K562 (cell line): ENCODE measurements around the gene IGSF3. TPM values are rescaled to one million over a fixed set of nuclear protein-coding genes. Genes with fewer than 3 reads are reported as not detected.

Source experiments
- CXXC5 ChIP-seq: fragments of 250-450 bp; sonication (Bioruptor Pico); IDR thresholded peaks from 2 replicates; pipeline ENCODE4 v1.8.0; 2022; ENCODE audit warnings: inconsistent platforms, mild to moderate bottlenecking, moderate library complexity
- HIVEP1 ChIP-seq: fragments of 250-450 bp; sonication (Bioruptor Pico); IDR thresholded peaks from 2 replicates; pipeline ENCODE4 v1.4.0; 2020; ENCODE audit warnings: mild to moderate bottlenecking
- MTA2 ChIP-seq: fragments of 450-650 bp; IDR thresholded peaks from 2 replicates; pipeline ENCODE4 v1.6.1; 2016; ENCODE audit warnings: low read depth
- NBN ChIP-seq: fragments of 450-650 bp; IDR thresholded peaks from 2 replicates; pipeline ENCODE4 v1.6.1; 2016; ENCODE audit warnings: low read depth, mild to moderate bottlenecking
- RAD51 ChIP-seq: fragments of 450-650 bp; IDR thresholded peaks from 2 replicates; pipeline ENCODE4 v1.7.1; 2016; ENCODE audit warnings: low read depth, mild to moderate bottlenecking, borderline replicate concordance
- SLC30A9 ChIP-seq: fragments of 250-450 bp; sonication (Bioruptor Pico); IDR thresholded peaks from 2 replicates; pipeline ENCODE4 v1.8.0; 2022; ENCODE audit warnings: mild to moderate bottlenecking, moderate library complexity
- TRIM28 ChIP-seq: fragments of 450-650 bp; IDR thresholded peaks from 2 replicates; pipeline ENCODE4 v1.6.1; 2017
- ZNF263 ChIP-seq: sonication (generic); formaldehyde crosslinking; IDR thresholded peaks from 2 replicates; pipeline ENCODE4 v1.8.0; 2022; ENCODE audit warnings: mild to moderate bottlenecking, missing genetic modification reagents, borderline replicate concordance
- polyA plus RNA-seq, 8 experiments: library from polyadenylated mRNA; depleted of rRNA in 4 of 8; stranded (reverse) in 5 of 8; unstranded in 3 of 8; fragments of >200 nt; fragmentation: Nextera tagmentation in 2 of 8; fragmentation: Illumina TruSeq in 1 of 8; extraction: Ambion mirVana in 2 of 8; extraction: Trizol in 1 of 8; gene quantifications; 2 replicates each; pipeline versions ENCODE4 v1.2.1 to v1.2.3, GENCODE V29; 2011 to 2014; ENCODE audit warnings: inconsistent platforms in 1 of 8, missing spikeins in 1 of 8
- total RNA-seq, 7 experiments: library from RNA; depleted of rRNA in 6 of 7; stranded (reverse); fragments of >200 nt in 6 of 7; fragmentation: Illumina TruSeq in 2 of 7; extraction: Trizol in 2 of 7; gene quantifications; 2 replicates each; pipeline versions ENCODE4 v1.2.1 to v1.2.3, GENCODE V29; 2011 to 2021; ENCODE audit warnings: low replicate concordance in 1 of 7
- TF ChIP-seq, protein P1 (sequence below): fragments of 450-650 bp; conservative IDR thresholded peaks from 2 replicates; pipeline ENCODE4 v1.6.1; 2016; ENCODE audit warnings: missing genetic modification characterization, low read depth, mild to moderate bottlenecking, control low read depth, missing compliant biosample characterization
- TF ChIP-seq, protein P2 (sequence below), 3 experiments: fragments of 200-800 bp in 1 of 3; fragments of 250-450 bp in 1 of 3; fragments of 450-650 bp in 1 of 3; sonication (Bioruptor Pico) in 1 of 3; sonication (Bioruptor generic) in 1 of 3; formaldehyde crosslinking in 1 of 3; IDR thresholded peaks; 2 replicates each; pipeline versions ENCODE4 v1.6.1 to v1.8.0; 2016 to 2022; ENCODE audit warnings: mild to moderate bottlenecking in 2 of 3, missing genetic modification characterization in 2 of 3, missing compliant biosample characterization in 1 of 3, moderate library complexity in 1 of 3
- TF ChIP-seq, protein P3 (sequence below): fragments of 250-450 bp; sonication (Bioruptor Pico); IDR thresholded peaks from 2 replicates; pipeline ENCODE4 v1.9.0; 2021; ENCODE audit warnings: mild to moderate bottlenecking, inconsistent platforms
- TF ChIP-seq, protein P4 (sequence below): sonication (generic); formaldehyde crosslinking; IDR thresholded peaks from 2 replicates; pipeline ENCODE4 v1.8.0; 2022; ENCODE audit warnings: mild to moderate bottlenecking, missing genetic modification reagents
- TF ChIP-seq, protein P5 (sequence below): fragments of 250-450 bp; sonication (Bioruptor Pico); IDR thresholded peaks from 2 replicates; pipeline ENCODE4 v1.4.0; 2020; ENCODE audit warnings: borderline replicate concordance

Gene IGSF3
- total and polyA plus RNA-seq, 9 of the 15 experiments (the other 6 are each of a cell fraction or from before 2014, with no cell fraction given), result 1.1 to 15.0 (median 8.3) TPM

DNA sequence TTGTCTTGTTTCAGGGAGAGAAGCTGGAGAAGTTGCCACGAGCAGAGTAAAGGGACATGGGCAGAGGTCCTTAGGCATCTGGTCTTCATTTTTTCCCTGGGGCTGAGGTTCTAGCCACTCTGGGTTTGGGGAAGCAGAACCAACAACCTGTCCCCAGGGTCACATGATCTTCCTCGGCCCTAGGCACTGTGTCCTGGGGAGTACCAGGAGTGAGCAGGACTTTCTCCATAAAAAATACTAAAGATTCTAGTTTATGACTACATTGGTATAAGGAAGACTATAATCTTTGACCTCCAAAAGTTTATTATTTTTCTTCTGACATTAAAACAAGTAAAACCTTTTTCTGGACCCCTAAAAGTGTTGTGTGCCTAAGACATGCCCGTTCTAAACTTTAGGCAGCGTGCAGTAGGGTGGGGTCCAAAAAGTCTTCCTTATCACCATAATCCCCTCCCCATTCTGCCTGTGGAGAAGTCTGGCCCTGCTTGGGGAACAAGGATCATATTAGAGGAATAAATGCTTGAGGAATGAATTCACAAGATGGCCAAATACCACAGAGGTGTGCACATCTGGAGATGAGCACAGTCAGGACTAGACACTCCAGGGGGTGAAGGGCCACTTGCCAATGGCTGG lies 19.3 kb upstream of the IGSF3 start (continued):
- TF ChIP-seq CXXC5 (CRISPR knock-in tag) (peak; percentile 5; the same call in 1 of the 2 replicates), HIVEP1 (CRISPR knock-in tag) (no peak), ZNF263 (CRISPR knock-in tag) (no peak; the same call in 1 of the 2 replicates), TRIM28 (no peak), RAD51 (peak; percentile 62; the same call in 1 of the 2 replicates), NBN (no peak), MTA2 (no peak), SLC30A9 (CRISPR knock-in tag) (no peak)
- TF ChIP-seq, protein P1, sequence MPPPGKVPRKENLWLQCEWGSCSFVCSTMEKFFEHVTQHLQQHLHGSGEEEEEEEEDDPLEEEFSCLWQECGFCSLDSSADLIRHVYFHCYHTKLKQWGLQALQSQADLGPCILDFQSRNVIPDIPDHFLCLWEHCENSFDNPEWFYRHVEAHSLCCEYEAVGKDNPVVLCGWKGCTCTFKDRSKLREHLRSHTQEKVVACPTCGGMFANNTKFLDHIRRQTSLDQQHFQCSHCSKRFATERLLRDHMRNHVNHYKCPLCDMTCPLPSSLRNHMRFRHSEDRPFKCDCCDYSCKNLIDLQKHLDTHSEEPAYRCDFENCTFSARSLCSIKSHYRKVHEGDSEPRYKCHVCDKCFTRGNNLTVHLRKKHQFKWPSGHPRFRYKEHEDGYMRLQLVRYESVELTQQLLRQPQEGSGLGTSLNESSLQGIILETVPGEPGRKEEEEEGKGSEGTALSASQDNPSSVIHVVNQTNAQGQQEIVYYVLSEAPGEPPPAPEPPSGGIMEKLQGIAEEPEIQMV (tag), result no peak
- TF ChIP-seq, protein P2, sequence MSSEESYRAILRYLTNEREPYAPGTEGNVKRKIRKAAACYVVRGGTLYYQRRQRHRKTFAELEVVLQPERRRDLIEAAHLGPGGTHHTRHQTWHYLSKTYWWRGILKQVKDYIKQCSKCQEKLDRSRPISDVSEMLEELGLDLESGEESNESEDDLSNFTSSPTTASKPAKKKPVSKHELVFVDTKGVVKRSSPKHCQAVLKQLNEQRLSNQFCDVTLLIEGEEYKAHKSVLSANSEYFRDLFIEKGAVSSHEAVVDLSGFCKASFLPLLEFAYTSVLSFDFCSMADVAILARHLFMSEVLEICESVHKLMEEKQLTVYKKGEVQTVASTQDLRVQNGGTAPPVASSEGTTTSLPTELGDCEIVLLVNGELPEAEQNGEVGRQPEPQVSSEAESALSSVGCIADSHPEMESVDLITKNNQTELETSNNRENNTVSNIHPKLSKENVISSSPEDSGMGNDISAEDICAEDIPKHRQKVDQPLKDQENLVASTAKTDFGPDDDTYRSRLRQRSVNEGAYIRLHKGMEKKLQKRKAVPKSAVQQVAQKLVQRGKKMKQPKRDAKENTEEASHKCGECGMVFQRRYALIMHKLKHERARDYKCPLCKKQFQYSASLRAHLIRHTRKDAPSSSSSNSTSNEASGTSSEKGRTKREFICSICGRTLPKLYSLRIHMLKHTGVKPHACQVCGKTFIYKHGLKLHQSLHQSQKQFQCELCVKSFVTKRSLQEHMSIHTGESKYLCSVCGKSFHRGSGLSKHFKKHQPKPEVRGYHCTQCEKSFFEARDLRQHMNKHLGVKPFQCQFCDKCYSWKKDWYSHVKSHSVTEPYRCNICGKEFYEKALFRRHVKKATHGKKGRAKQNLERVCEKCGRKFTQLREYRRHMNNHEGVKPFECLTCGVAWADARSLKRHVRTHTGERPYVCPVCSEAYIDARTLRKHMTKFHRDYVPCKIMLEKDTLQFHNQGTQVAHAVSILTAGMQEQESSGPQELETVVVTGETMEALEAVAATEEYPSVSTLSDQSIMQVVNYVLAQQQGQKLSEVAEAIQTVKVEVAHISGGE (CRISPR knock-in tag; IDR thresholded peaks at IDR 0.05), result no peak
- TF ChIP-seq, protein P3, sequence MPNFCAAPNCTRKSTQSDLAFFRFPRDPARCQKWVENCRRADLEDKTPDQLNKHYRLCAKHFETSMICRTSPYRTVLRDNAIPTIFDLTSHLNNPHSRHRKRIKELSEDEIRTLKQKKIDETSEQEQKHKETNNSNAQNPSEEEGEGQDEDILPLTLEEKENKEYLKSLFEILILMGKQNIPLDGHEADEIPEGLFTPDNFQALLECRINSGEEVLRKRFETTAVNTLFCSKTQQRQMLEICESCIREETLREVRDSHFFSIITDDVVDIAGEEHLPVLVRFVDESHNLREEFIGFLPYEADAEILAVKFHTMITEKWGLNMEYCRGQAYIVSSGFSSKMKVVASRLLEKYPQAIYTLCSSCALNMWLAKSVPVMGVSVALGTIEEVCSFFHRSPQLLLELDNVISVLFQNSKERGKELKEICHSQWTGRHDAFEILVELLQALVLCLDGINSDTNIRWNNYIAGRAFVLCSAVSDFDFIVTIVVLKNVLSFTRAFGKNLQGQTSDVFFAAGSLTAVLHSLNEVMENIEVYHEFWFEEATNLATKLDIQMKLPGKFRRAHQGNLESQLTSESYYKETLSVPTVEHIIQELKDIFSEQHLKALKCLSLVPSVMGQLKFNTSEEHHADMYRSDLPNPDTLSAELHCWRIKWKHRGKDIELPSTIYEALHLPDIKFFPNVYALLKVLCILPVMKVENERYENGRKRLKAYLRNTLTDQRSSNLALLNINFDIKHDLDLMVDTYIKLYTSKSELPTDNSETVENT (CRISPR knock-in tag), result peak; percentile 51; the same call in 1 of the 2 replicates
- TF ChIP-seq, protein P4, sequence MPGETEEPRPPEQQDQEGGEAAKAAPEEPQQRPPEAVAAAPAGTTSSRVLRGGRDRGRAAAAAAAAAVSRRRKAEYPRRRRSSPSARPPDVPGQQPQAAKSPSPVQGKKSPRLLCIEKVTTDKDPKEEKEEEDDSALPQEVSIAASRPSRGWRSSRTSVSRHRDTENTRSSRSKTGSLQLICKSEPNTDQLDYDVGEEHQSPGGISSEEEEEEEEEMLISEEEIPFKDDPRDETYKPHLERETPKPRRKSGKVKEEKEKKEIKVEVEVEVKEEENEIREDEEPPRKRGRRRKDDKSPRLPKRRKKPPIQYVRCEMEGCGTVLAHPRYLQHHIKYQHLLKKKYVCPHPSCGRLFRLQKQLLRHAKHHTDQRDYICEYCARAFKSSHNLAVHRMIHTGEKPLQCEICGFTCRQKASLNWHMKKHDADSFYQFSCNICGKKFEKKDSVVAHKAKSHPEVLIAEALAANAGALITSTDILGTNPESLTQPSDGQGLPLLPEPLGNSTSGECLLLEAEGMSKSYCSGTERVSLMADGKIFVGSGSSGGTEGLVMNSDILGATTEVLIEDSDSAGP (CRISPR knock-in tag), result no peak
- TF ChIP-seq, protein P5, sequence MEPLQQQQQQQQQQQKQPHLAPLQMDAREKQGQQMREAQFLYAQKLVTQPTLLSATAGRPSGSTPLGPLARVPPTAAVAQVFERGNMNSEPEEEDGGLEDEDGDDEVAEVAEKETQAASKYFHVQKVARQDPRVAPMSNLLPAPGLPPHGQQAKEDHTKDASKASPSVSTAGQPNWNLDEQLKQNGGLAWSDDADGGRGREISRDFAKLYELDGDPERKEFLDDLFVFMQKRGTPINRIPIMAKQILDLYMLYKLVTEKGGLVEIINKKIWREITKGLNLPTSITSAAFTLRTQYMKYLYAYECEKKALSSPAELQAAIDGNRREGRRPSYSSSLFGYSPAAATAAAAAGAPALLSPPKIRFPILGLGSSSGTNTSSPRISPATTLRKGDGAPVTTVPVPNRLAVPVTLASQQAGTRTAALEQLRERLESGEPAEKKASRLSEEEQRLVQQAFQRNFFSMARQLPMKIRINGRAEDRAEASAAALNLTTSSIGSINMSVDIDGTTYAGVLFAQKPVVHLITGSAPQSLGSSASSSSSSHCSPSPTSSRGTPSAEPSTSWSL (CRISPR knock-in tag), result no peak
